Transverse colon (tissue), 4 donors: ENCODE data around the gene CSTA. TPM values are rescaled to one million over a fixed set of nuclear protein-coding genes. Genes with fewer than 3 reads are reported as not detected.
A peak's percentile ranks its signal among the peaks of the same experiment; 100 is the strongest.

ENCODE experiments used
- DNase-seq: peaks from one replicate; pipeline ENCODE4 v3.0.0-alpha.2; 2019
- H3K27ac ChIP-seq, 4 donors: fragments of 200-600 bp; sonication (generic); 2 replicates each; pipeline ENCODE4 v1.5.1; 2016 to 2018; ENCODE audit warnings: inconsistent platforms in 4 of 4
- H3K27me3 ChIP-seq: fragments of 200-600 bp; sonication (generic); 2 replicates; pipeline ENCODE4 v1.5.1; 2017; ENCODE audit warnings: inconsistent platforms
- H3K36me3 ChIP-seq, 4 donors: fragments of 200-600 bp; sonication (generic); 2 replicates each; pipeline ENCODE4 v1.5.1; 2017 to 2019; ENCODE audit warnings: inconsistent platforms in 4 of 4
- H3K4me1 ChIP-seq, 4 donors: fragments of 200-600 bp; sonication (generic); 2 replicates each; pipeline ENCODE4 v1.5.1; 2017 to 2020; ENCODE audit warnings: inconsistent platforms in 4 of 4
- H3K4me3 ChIP-seq, 4 donors: fragments of 200-600 bp; sonication (generic); 1 replicate in 1 of 4; 2 replicates in 3 of 4; pipeline versions ENCODE4 v1.5.1 to v1.6.1; 2017 to 2019; ENCODE audit warnings: inconsistent platforms in 4 of 4
- H3K9me3 ChIP-seq, 2 donors: fragments of 200-600 bp; sonication (generic); 2 replicates each; pipeline ENCODE4 v1.5.1; 2017 to 2019; ENCODE audit warnings: inconsistent platforms in 2 of 2
- CTCF ChIP-seq, 5 experiments: fragments of 200-600 bp in 3 of 5; fragments of 450-650 bp in 2 of 5; sonication (generic) in 3 of 5; IDR thresholded peaks; 1 replicate in 2 of 5; 2 replicates in 3 of 5; pipeline ENCODE4 v1.5.1; 2016 to 2017; ENCODE audit warnings: antibody characterized with exemption in 5 of 5, inconsistent platforms in 3 of 5, mild to moderate bottlenecking in 2 of 5, moderate library complexity in 1 of 5
- EP300 ChIP-seq: sonication (generic); formaldehyde crosslinking; IDR thresholded peaks from one replicate; pipeline ENCODE4 v1.6.1; 2017; ENCODE audit warnings: antibody characterized with exemption, low read depth
- POLR2A ChIP-seq: fragments of 450-650 bp; IDR thresholded peaks from one replicate; pipeline ENCODE4 v1.6.1; 2016; ENCODE audit warnings: antibody characterized with exemption, mild to moderate bottlenecking, moderate library complexity
- POLR2AphosphoS5 ChIP-seq, 3 donors: sonication (generic); formaldehyde crosslinking; IDR thresholded peaks; one replicate each; pipeline ENCODE4 v1.6.1; 2016; ENCODE audit warnings: antibody characterized with exemption in 3 of 3
- WGBS, 2 donors: methylation state at CpG; one replicate each; pipeline ENCODE4 v1.1.5; 2018; ENCODE audit warnings: low coverage in 1 of 2; 5-methylcytosine and 5-hydroxymethylcytosine counted together
- in situ Hi-C, 4 donors: fragments of 200-750 bp; cut with MboI; loops; one replicate each; pipeline versions ENCODE4 v1.15.0 to v1.15.1; 2017; ENCODE audit warnings: low sequenced_read_pairs in 3 of 4, low pct_ligation_motif_present in 1 of 4, low pct_unique_long_range_greater_than_20kb in 1 of 4
- intact Hi-C: fragments of 100-400 bp; cut with DNase I; formaldehyde crosslinking; loops from one replicate; pipeline ENCODE4 v1.15.1; 2023; ENCODE audit warnings: low total_unique reads
- total RNA-seq, 4 donors: library from RNA; depleted of rRNA; stranded (reverse); fragments of >200 nt; gene quantifications; one replicate each; pipeline ENCODE4 v1.1.0, GENCODE V29; 2016

The CSTA gene
- total RNA-seq, 4 donors from 2014 or later, result 1.4 TPM; not detected in 3

- in situ Hi-C loops (no loop called here), intact Hi-C loops (no loop called here)
- WGBS, 2 donors, result 60 to 90% methylated on average over 1 of the region's 1 CpG
- TF ChIP-seq EP300 (no peak), CTCF (IDR thresholded peaks at IDR 0.05) (no peak), POLR2AphosphoS5 (IDR thresholded peaks at IDR 0.05) (no peak), POLR2A (no peak)
- Histone ChIP-seq H3K4me1 (peaks cover 0 to 10% (median 5%) of the 10 kb centered on the region in 4 donors), H3K9me3 (no peaks in the 10 kb centered on the region), H3K36me3 (no peaks in the 10 kb centered on the region), H3K27ac (no peak overlapping the region), H3K4me3 (no peak overlapping the region), H3K27me3 (no peaks in the 10 kb centered on the region)
- DNase-seq, result no peak
Measured at GRCh38 chr3:122374034-122374433, 49.0 kb downstream of the CSTA start.

GRCh38 chr3:122377975-122378374 lies 52.9 kb downstream of the CSTA start:
- H3K36me3 ChIP-seq, result no peaks in the 10 kb centered on the region
- no peaks in the 10 kb centered on the region for H3K9me3 ChIP-seq
- H3K27ac ChIP-seq, result no peak overlapping the region
- WGBS, 2 donors, result 44 to 45% methylated on average over 4 of the region's 4 CpGs
- peaks cover 0 to 11% (median 10%) of the 10 kb centered on the region in 4 donors for H3K4me1 ChIP-seq
- no peak overlapping the region for H3K4me3 ChIP-seq
- intact Hi-C loops, result no loop called here
- no peaks in the 10 kb centered on the region for H3K27me3 ChIP-seq
- DNase-seq, result no peak
- in situ Hi-C loops, result loop anchor here in 1 of 4 donors (25.0 kb wide), 1 partner anchor 309 kb away; the partner anchor contains the start of gene PARP14
- TF ChIP-seq POLR2A (no peak), CTCF (IDR thresholded peaks at IDR 0.05) (no peak), EP300 (no peak), POLR2AphosphoS5 (IDR thresholded peaks at IDR 0.05) (no peak)

GRCh38 chr3:122382888-122383666 lies 58.0 kb downstream of the CSTA start, which contains the start of gene MIX23:
Gene MIX23 (minus strand): TSS chr3:122383231. CDS start chr3:122383224, 7 bp downstream.
- in situ Hi-C loops, result loop anchor here in 2 of 4 donors (10.0 to 25.0 kb wide), 2 partner anchors 292 to 304 kb away; partner anchors contain the start of gene PARP14 (in 1 of the 2)
- peak within 1 kb of the TSS; percentile 44 to 84 (median 62) for H3K4me3 ChIP-seq

More at GRCh38 chr3:122382888-122383666, 58.0 kb downstream of the CSTA start, which contains the start of gene MIX23:
- Histone ChIP-seq H3K36me3 (no peaks in the 10 kb centered on the region), H3K27me3 (no peaks in the 10 kb centered on the region), H3K4me1 (peaks cover 0 to 45% (median 18%) of the 10 kb centered on the region in 4 donors), H3K9me3 (no peaks in the 10 kb centered on the region), H3K27ac (peak within 1 kb of the TSS; percentile 88 to 95 (median 91))
- intact Hi-C loops, result no loop called here
- TF ChIP-seq POLR2AphosphoS5 (IDR thresholded peaks at IDR 0.05) (peak; percentile 69 to 80 (median 70)), POLR2A (peak; percentile 44), CTCF (IDR thresholded peaks at IDR 0.05) (no peak)
- peak; percentile 89 for DNase-seq
- WGBS, 2 donors, result 0% methylated on average over 4 to 31 of the region's 31 CpGs
